Fibroblast of villous mesenchyme (primary cell): Measurements from ENCODE around the gene CYB5B. TPM values are rescaled to one million over a fixed set of nuclear protein-coding genes. Genes with fewer than 3 reads are reported as not detected.

Source experiments
- DNase-seq: peaks from one replicate; pipeline ENCODE4 v3.0.0-alpha.2; 2010; ENCODE audit warnings: low read depth
- H3K4me3 ChIP-seq: 2 replicates; pipeline ENCODE4 v1.5.1; 2011; ENCODE audit warnings: low read depth, mild to moderate bottlenecking, low read length
- CTCF ChIP-seq: IDR thresholded peaks from 2 replicates; pipeline ENCODE4 v1.5.1; 2012; ENCODE audit warnings: low read depth, mild to moderate bottlenecking, low read length; ENCODE audit not compliant: insufficient read depth
- total RNA-seq: library from RNA; depleted of rRNA; stranded (reverse); fragments of >200 nt; gene quantifications from 2 replicates; pipeline ENCODE4 v1.2.3, GENCODE V29; 2012

Gene CYB5B
- total RNA-seq, 1 donor, result 142 TPM

DNA sequence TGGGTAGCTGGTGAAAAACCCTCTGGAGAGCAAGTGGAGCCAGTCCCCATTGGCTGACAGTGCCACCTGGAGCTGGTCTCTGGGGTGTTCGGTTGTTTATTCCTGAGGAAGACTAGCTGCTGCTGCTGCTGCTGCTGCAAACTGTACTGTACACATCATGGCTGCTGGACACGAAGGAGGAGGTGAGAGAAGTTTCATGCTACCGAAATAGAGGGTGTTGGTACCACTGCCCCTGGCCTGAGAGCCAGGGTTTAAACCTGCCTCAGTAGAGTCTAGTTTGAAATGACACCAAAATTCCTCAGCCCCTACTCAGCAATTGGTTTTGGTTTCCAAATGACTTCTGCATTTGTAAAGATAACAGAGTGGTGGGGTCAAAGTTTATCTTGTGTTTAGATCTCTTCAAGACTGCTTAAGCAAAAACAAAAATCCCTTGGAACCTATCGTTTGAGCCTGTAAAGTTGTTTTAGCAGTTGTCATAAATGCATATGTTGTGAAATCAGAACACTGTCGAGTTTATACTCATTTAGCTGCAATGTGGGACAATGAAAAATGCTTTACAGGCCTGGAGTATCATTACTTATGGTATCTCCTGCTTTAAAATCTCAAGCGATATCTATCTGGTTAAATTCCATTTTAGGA, 40.8 kb downstream of the CYB5B start:
- H3K4me3 ChIP-seq, result no peak overlapping the region
- DNase-seq, result peak; percentile 96
- no peak for TF ChIP-seq CTCF

GRCh38 chr16:69465881-69466280, 41.5 kb downstream of the CYB5B start:
- no peak for DNase-seq
- H3K4me3 ChIP-seq, result no peak overlapping the region
- TF ChIP-seq CTCF, result no peak

DNA sequence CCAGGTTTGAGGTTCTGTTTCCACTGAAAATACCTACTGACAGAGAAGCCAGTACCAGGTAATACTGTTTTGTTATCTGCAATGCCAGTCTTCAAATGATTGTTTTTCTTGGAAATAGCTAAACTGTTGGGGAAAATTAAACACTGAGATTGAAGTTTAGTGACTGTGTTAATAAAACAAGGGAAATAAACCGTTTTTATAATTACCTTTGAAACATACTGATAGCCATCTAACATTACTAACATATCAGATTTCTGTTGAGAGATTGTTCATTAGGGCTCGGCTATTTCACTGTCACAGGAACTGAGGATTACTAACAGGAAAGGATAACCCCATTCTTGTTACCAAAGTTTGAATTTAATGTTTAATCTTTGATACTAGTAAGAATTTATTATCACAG, 42.1 kb downstream of the CYB5B start:
- TF ChIP-seq CTCF, result no peak
- no peak for DNase-seq
- no peak overlapping the region for H3K4me3 ChIP-seq

GRCh38 chr16:69467080-69467479, 42.7 kb downstream of the CYB5B start:
- no peak for TF ChIP-seq CTCF
- no peak for DNase-seq
- H3K4me3 ChIP-seq, result no peak overlapping the region

DNA sequence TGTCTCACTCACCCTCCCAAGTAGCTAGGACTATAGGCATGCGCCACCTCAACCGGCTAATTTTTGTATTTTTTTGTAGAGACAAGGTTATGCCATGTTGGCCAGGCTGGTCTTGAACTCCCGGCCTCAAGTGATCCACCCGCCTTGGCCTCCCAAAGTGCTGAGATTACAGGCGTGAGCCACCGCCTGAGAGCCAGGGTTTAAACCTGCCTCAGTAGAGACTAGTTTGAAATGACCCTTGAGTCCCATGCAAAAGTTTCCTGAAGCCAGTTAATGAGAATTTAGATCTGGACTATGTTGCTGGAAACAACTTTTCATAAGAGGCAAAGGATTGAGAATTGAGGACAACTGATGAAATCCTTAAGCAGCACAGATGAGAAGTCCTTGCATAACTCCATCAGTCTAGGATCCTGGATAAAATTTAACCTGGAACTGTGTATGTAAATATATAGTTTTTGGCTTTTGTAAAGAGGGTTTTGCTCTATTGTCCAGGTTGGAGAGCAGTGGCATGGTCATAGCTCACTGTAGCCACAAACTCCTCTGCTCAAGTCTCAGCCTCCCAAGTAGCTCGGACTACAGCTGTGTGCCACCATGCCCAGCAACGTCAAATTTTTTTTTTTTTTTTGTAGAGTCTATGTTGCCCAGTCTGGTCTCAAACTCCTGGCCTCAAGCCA, 43.2 kb downstream of the CYB5B start:
- DNase-seq, result no peak
- no peak overlapping the region for H3K4me3 ChIP-seq
- TF ChIP-seq CTCF, result no peak

DNA sequence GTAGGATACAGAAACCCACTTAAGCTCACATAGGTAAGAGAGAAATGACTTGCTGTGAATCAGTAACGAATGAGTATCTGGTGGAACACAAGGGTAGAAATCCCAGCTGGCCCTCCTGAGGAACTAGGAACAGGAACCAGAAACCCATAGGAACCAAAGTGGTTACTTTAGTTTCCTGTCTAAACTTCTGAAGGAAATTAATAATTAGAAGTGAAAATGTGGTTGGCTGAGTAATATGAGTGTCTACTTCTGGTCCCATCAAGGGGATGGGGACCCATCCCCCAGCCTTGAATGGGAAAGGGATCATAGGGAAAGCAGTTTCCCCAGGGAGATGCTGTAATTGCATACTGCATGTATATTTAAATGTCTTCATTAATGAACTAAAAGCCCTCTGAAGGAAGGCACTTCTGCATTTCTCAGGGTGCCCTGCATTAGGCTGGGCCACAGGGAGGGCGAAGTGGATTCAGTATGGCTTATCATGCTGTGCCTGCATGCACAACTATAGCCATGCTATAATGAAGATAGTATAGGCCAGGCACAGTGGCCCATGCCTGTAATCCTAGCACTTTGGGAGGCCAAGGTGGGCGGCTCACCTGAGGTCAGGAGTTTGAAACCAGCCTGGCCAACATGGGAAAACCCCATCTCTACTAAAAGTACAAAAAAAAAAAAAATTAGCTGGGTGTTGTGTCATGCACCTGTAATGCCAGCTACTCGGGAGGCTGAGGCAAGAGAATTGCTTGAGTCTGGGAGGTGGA, 45.6 kb downstream of the CYB5B start:
- no peak for DNase-seq
- TF ChIP-seq CTCF, result no peak
- H3K4me3 ChIP-seq, result no peak overlapping the region
